Raji (cell line): ENCODE measurements around the gene SLC51B.

Experiments used
- POLR2A ChIP-seq: IDR thresholded peaks from 2 replicates; pipeline ENCODE4 v1.6.1; 2011; ENCODE audit warnings: low read depth, low read length, control low read depth; ENCODE audit not compliant: insufficient read depth

SLC51B gene

DNA sequence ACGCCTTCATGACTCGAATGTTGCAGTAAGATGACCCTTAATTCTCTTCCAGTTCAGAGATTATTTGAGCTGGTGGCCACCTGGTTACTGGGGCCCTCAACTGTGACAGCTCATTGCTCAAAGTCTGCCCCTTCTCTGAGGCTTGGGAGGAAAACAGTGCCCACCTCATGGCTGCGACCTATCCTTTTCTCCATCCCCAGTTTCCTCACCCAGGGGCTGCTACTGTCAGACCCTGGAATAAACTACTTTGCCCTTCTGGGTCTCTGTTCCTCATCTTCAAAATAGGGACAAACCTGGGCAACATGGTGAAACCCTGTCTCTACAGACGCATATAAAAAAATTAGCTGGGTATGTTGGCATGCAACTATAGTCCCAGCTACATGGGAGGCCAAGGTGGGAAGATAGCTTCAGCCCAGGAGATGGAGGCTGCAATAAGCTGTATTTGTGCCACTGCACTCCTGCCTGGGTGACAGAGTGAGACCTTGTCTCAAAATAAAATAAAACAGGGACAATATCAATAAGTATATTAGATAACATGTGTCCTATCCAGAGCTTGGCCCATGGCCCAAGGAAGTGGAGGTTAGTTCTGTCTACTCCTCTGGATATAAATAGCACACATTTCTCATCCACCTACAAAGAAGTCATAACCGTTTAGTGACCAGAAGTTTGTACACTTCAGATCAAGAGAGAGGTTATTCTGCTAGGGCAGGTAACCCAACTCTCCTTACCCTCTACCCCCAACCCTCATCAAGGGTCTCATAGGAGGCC is 24.8 kb downstream of the SLC51B start:
- TF ChIP-seq POLR2A, result no peak

DNA sequence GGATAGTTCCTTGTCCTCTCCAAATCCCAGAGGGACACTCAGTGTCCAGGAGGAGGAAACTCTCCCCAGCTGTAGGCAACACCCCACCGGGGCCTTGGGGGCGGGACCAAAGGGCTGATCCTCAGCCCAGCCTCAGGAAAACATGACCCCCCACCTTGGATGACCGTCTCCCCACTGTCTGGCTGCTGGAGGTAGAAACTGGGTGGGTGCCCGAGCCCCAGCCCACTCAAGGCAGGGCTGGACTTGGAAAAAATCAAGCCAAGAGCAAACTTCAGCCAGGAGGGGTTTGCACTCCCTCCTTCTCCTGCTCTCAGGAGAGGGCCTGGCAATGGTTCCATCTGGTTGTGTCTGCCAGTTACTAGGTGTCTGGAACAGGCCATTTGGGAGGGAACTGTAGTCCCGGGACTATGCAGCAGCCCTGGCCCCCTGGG is 26.2 kb downstream of the SLC51B start:
- TF ChIP-seq POLR2A, result no peak

DNA sequence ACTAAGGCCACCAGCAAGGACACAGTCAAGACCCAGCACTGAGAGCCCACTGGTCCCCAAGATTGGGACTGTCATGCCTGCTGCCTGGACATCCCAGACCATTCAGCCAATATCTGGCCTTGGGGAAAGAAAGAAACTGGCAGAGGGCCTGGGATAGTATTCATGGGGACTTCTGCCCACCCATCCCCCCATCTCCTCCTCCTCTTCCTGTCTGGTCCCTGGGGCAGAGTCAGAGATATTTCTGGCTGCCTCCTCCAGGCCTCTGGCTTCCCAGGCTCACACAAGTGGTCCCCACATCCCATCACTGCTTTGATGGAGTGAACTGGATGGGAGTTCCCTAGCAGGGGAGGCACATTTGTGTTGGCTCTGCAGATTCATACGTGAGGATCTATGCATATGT is 26.8 kb downstream of the SLC51B start:
- no peak for TF ChIP-seq POLR2A

DNA sequence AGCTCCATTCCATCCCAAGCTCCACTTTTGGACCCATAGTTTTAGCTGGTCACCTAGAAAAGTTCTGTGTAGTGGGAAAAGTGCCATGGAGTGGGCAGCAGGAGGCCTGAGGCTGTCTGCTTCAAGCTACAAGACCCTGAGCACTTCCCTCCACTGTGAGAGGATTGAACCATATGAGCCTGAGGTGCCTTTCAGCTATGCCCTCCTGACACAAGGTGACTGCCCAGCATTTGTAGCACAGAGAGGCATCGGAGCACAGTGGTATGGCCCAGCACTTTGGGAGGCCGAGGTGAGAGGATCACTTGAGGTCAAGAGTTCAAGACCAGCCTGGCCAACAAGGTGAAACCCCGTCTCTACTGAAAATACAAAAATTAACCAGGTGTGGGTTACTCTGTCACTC is 27.4 kb downstream of the SLC51B start:
- no peak for TF ChIP-seq POLR2A

- no peak for TF ChIP-seq POLR2A
Measured at GRCh38 chr15:65076486-65077290, 31.5 kb downstream of the SLC51B start, which contains the start of gene KBTBD13. Gene KBTBD13 (plus strand): TSS chr15:65076746. CDS start chr15:65076816, 70 bp downstream.

DNA sequence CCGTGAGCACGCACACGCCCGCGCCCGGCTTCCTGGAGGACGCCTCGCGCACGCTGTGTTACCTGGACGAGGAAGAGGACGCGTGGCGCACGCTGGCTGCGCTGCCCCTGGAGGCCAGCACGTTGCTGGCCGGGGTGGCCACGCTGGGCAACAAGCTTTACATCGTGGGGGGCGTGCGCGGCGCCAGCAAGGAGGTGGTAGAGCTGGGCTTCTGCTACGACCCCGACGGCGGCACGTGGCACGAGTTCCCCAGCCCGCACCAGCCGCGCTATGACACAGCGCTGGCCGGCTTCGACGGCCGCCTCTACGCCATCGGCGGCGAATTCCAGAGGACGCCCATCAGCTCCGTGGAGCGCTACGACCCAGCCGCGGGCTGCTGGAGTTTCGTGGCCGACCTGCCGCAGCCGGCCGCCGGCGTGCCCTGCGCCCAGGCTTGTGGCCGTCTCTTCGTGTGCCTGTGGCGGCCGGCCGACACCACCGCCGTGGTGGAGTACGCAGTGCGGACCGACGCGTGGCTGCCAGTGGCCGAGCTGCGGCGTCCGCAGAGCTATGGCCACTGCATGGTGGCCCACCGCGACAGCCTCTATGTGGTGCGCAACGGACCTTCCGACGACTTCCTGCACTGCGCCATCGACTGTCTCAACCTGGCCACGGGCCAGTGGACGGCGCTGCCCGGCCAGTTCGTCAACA is 32.2 kb downstream of the SLC51B start:
- TF ChIP-seq POLR2A, result no peak

GRCh38 chr15:65077981-65078352 is 32.8 kb downstream of the SLC51B start:
- no peak for TF ChIP-seq POLR2A

- no peak for TF ChIP-seq POLR2A
Measured at GRCh38 chr15:65079580-65079979, 34.4 kb downstream of the SLC51B start.

DNA sequence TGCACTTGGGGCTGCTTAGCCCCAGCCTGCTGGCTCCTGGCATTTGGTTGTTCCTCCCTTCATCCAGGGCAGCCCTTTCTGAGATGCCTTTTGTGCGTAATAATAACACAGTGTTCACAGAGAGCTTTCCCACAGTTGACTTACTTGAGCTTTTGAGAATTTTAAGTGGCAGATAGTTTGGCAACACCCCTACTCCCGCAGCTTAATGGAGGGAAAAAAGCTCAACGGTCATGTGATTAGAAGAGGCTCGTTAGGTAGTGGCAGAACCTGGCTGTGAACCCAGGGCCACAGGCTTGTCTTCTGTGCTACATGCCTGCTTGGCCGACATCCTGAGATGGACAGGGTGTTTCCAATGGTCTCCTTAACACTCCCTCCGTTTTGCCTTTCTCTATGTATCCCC is 36.1 kb downstream of the SLC51B start:
- no peak for TF ChIP-seq POLR2A

- no peak for TF ChIP-seq POLR2A
Measured at GRCh38 chr15:65081758-65082157, 36.6 kb downstream of the SLC51B start.

GRCh38 chr15:65082303-65082953 is 37.2 kb downstream of the SLC51B start:
- no peak for TF ChIP-seq POLR2A

DNA sequence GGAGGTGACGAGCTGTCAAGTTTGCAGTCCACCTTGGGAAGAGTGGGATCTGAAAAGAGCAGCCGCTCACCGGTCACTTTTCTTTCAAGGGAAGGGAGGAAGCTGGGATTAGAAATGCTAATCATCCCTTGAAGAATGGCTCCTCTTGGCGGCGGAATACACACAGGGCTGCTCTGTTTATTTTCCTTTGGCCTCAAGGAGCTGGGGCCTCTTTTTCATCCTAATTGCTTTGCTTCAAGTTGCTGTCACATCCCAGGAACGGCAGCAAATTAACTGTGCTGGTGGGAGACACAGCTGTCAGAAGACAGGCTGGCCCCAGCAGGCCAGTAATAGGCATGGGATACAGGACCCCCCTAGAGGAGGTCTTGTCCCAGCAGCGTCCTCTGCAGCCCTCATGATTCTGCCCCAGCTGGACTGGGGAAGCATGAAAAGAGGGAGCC is 38.1 kb downstream of the SLC51B start:
- TF ChIP-seq POLR2A, result no peak

DNA sequence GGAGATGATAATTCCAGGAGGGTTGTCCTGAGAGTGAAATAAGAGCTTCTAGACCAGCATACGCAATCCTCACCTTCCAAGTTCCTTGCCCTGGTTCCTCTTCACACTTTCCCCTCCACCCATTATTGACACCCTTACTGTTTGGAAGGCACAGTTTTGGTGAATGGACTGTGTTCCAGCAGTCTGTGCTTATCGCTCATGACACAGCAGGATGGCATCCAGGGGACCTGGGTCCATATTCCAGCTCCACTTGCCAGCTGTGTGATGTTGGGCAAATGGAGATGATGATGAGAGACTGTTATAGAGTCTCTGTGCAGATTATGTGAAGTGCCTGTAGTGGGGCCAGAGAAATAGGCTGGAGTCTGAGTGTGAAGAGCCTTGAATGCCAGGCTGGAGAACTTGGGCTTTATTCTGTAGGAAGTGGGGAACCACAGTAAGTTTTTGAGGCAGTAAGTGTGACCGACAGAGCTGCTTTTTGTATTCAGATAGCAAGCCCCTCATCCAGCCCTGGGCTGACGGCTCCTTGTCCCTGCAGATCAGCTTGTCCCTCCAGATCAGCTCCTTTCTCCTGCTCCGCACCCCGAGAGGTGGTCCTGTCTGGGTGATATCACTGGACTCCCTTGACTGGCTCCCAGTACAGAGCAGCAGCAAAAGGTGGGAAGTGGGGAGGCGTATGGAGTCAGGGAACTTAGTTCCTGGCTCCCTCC is 39.5 kb downstream of the SLC51B start:
- no peak for TF ChIP-seq POLR2A

GRCh38 chr15:65085207-65085753 is 40.1 kb downstream of the SLC51B start:
- TF ChIP-seq POLR2A, result no peak
